HG03280 (cell line): ENCODE data around the gene CDC40.
"Not testable (repeated sequence)": the region's sequence is repeated elsewhere in the genome, so short reads cannot be mapped to it uniquely, and the experiment has no call there.

Experiments
- ATAC-seq: cut with Tn5 transposase; IDR thresholded peaks from one replicate; pipeline ENCODE4 v1.9.1; 2021; ENCODE audit warnings: mild to moderate bottlenecking, moderate library complexity; ENCODE audit not compliant: unreplicated experiment

CDC40 gene

DNA sequence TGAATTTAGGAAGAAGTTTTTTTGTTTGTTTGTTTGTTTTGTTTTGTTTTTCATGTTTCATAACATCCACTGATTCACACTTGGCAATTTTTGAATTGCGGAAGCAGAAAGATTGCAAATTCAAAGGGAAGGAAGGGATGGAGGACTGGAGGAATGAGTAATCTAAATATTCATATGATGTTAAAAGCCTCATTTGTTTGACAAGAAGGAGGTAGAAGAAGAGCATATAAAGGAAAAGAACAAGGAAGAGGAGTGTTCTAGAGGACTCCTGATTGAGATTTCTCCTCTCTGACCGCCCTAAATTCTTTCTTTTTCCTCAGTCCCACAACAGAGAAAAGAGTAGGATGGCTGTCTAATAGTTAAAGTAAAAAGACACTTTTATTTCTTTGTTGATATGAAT is 89.4 kb downstream of the CDC40 start:
- no peak for ATAC-seq

DNA sequence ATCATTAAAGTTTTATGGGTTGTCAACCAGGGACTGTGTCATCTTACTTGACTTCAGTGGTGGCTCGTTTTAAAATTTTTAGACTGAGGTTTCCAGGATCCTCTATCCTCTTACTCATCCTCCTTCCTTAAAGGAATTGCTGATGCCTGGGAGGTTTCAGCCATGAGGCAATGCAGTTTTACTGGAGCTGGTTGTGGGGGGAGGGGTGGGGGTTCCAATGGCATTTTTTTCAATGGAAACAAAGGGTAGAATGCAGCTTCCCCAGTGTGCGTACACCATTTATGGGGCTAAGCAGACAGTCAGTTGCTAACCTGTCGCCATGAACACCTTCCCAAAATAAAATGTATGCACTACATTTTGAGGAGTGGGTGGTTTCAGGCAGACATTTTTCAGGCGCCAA is 89.9 kb downstream of the CDC40 start:
- ATAC-seq, result no peak

DNA sequence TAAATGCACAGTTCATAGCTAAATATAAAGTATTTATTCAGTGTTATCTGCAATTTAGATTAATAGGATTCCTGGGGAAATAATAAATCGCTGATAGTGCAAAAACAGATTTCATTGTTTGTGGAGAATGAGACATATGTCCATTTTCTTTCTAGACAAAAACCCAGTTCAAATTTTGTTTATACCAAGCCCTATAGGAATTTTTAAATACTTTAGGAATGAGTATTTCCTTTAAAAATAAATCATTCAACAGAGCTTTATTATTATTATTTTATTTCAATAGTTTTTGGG is 91.5 kb downstream of the CDC40 start:
- no peak for ATAC-seq

DNA sequence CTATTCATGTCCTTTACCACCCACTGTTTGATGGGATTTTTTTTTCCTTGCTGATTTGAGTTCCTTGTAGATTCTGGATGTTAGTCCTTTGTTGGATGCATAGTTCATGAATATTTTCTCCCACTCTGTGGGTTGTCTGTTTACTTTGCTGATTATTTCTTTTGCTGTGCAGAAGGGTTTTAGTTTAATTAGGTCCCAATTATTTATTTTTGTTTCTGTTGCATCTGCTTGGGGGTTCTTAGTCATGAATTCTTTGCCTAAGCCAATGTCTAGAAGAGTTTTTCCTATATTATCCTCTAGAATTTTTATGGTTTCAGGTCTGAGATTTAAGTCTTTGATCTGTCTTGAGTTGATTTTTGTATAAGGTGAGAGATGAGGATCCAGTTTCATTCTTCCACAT is 92.6 kb downstream of the CDC40 start:
- not testable (repeated sequence) for ATAC-seq

DNA sequence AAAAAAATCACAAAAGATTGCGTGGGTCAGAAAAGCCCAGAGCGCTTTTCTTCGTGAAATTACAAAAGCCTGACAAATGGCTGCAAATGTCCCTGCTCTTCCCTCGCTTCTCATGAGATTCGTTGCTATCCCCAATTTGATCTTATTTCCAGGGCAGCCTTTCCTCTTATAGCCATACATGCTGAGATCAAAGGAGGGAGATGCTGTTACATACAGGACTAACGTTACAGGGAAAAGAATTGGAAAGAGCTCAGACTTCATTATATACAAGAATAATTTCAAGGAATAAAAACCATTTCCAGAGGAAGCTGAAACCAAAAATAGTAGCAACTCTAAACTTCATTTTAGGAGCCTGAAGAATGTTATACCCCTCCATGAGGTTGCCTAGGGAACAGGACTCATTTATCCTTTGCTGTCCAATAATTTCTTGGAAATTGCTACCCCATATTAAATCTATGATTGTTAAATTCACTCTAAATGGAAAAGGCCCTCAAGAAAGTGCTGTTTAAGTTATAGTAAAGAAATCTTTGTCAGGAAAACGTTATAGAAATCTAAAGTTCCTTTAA is 97.0 kb downstream of the CDC40 start:
- ATAC-seq, result no peak
